LNCAP (cell line): ENCODE data around the gene GREB1.

Experiments
- CTCF ChIP-seq: fragments of 450-650 bp; IDR thresholded peaks from 2 replicates; pipeline ENCODE4 v1.5.1; 2017; ENCODE audit warnings: mild to moderate bottlenecking

Gene GREB1

GRCh38 chr2:11533278-11534070 is at the start of gene GREB1:
Gene GREB1 (plus strand): TSS chr2:11534045. CDS start chr2:11556615, 22,570 bp downstream.
- TF ChIP-seq CTCF: no peak

GRCh38 chr2:11488809-11489208 is 45.0 kb upstream of the GREB1 start:
- no peak for TF ChIP-seq CTCF

GRCh38 chr2:11490194-11490593 is 43.7 kb upstream of the GREB1 start:
- no peak for TF ChIP-seq CTCF

GRCh38 chr2:11491348-11491933 is 42.4 kb upstream of the GREB1 start:
- TF ChIP-seq CTCF: no peak

GRCh38 chr2:11492244-11492643 is 41.6 kb upstream of the GREB1 start:
- TF ChIP-seq CTCF: no peak

GRCh38 chr2:11492720-11493119 is 41.1 kb upstream of the GREB1 start:
- TF ChIP-seq CTCF: no peak

GRCh38 chr2:11493282-11493681 is 40.6 kb upstream of the GREB1 start:
- TF ChIP-seq CTCF: no peak
